ENCODE results near the gene ASB8. TPM values are rescaled to one million over a fixed set of nuclear protein-coding genes. Genes with fewer than 3 reads are reported as not detected.

Gene ASB8, protein sequence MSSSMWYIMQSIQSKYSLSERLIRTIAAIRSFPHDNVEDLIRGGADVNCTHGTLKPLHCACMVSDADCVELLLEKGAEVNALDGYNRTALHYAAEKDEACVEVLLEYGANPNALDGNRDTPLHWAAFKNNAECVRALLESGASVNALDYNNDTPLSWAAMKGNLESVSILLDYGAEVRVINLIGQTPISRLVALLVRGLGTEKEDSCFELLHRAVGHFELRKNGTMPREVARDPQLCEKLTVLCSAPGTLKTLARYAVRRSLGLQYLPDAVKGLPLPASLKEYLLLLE
- total RNA-seq (100 to 1,000 TPM; 158 to 477 (median 228) TPM), polyA plus RNA-seq (100 to 1,000 TPM in 2 of 3 donors, 10 to 100 TPM in 1; 49.3 to 206 (median 155) TPM)
- long read RNA-seq, donor 1, transcript ASB8-206 (2 exons, 728 nt) = major isoform, 274 of 358 reads
- long read RNA-seq, donor 1, transcript ASB8-201 (4 exons, 2,615 nt) = minor isoform, 29 of 358 reads
- long read RNA-seq, donor 1, transcript ASB8-205 (4 exons, 2,610 nt) = minor isoform, 8 of 358 reads
- long read RNA-seq, donor 1, transcript ASB8-207 (5 exons, 923 nt) = minor isoform, 6 of 358 reads
- long read RNA-seq, donor 1, partial matches to known transcripts = 15 of 358 reads
- long read RNA-seq, donor 1, other reads (novel, unspliced or antisense) = 20 of 358 reads
- long read RNA-seq, donor 2, transcript ASB8-207 (5 exons, 923 nt) = minor isoform, 59 of 289 reads
- long read RNA-seq, donor 2, transcript ASB8-206 (2 exons, 728 nt) = minor isoform, 41 of 289 reads
- long read RNA-seq, donor 2, transcript ASB8-201 (4 exons, 2,615 nt) = major isoform, 76 of 289 reads
- long read RNA-seq, donor 2, transcript ASB8-202 (5 exons, 657 nt) = minor isoform, 29 of 289 reads
- long read RNA-seq, donor 2, partial matches to known transcripts = 15 of 289 reads
- long read RNA-seq, donor 2, other reads (novel, unspliced or antisense) = 35 of 289 reads

DNA sequence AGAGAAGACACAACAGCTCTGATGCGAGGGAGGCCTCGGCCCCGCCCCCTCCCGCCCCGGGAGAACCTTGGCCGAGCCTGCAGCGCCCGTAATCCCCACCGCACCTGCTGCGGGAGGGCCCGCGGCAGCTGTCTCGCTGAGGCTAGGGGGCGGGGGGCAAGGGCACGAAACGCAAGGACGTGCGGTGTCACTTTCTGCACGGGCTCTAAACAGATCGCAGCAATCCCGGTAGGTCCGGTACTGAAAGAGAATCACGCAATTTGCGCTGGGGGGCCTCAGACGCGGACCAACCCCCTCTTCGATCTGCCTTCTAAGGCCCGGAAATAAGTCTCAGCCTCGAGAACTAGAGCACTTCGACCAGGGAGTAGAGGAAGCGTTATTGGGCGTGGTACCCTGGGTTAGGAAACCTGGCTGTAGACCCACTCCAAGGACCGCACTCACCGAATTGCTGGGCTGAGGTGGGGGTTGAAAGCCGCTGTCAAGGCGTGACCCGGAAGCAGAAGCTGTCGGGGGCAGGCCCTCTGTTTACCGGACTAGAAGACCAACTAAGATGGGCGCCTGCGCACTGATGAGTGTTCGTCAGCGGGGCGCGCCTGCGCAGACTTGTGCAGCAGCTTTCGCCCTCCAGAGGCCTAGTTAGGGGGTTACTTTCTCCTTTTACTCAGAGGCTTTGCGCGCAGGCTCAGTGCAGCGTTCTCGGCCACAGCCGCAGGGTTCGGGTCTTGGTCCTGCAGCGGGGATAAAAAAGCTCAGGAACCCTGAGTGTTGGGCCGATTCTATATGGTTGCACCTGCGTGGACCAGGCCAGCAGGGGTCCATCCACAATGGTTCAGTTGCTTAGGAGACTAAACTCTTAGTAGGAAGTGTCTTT, at the start of gene ASB8:
TSS of gene ASB8 (minus strand) at position 498 of the 871 bp plus-strand sequence. CDS start 4,019 bp downstream, outside the sequence.
- 0% methylated on average over 54 to 56 of the region's 56 CpGs for WGBS, 3 donors
- DNase-seq (peak; percentile 99 to 100), ATAC-seq (peak; percentile 86 to 91 (median 90))
- Histone ChIP-seq H3K4me1 (peaks cover 62% of the 10 kb centered on the region), H3K9me3 (no peaks in the 10 kb centered on the region), H3K36me3 (ENCODE audit: insufficient read depth in 1 of 2, low read depth in 1 of 2) (peaks cover 0 to 20% of the 10 kb centered on the region in 2 donors), H3K27ac (peak within 1 kb of the TSS; percentile 97), H3K27me3 (ENCODE audit: insufficient read depth in 3 of 3, low read length in 2 of 3) (no peaks in the 10 kb centered on the region), H3K4me3 (peak within 1 kb of the TSS; percentile 87)
- intact Hi-C loops (cut with DNase I) = loop anchor here in 1 of 2 donors (2.0 kb wide), 1 partner anchor 30 kb away; no protein-coding TSS in a partner anchor
- TF ChIP-seq, protein P1, sequence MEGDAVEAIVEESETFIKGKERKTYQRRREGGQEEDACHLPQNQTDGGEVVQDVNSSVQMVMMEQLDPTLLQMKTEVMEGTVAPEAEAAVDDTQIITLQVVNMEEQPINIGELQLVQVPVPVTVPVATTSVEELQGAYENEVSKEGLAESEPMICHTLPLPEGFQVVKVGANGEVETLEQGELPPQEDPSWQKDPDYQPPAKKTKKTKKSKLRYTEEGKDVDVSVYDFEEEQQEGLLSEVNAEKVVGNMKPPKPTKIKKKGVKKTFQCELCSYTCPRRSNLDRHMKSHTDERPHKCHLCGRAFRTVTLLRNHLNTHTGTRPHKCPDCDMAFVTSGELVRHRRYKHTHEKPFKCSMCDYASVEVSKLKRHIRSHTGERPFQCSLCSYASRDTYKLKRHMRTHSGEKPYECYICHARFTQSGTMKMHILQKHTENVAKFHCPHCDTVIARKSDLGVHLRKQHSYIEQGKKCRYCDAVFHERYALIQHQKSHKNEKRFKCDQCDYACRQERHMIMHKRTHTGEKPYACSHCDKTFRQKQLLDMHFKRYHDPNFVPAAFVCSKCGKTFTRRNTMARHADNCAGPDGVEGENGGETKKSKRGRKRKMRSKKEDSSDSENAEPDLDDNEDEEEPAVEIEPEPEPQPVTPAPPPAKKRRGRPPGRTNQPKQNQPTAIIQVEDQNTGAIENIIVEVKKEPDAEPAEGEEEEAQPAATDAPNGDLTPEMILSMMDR (IDR thresholded peaks at IDR 0.05) = peak; percentile 55

DNA sequence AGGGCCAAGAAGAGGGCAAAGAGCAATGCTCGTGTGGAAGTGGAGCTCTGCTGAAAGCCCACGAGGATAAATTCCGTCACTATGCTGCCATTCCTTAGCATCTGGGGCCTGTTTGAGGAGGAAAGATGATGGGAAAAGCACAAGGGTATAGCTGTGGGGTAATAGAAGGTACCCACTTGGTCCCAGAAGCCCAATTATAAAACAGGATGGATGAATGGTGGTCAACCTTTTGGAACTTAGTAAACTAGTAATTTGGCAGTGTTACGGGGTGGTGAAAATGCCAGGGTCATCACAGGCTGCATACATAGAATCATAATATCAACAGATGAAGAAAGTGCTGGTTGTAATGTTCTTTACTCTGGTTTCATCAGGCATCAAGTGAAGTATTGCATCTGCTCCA, 45.9 kb upstream of the ASB8 start, which contains the start of gene OR10AD1:
TSS of gene OR10AD1 (minus strand) at position 101 of the 400 bp plus-strand sequence. CDS start at position 101, 0 bp downstream.
- WGBS, 3 donors = 71 to 85% (median 79%) methylated on average over 4 of the region's 4 CpGs
- intact Hi-C loops (cut with DNase I) = no loop called here
- no peak for DNase-seq

DNA sequence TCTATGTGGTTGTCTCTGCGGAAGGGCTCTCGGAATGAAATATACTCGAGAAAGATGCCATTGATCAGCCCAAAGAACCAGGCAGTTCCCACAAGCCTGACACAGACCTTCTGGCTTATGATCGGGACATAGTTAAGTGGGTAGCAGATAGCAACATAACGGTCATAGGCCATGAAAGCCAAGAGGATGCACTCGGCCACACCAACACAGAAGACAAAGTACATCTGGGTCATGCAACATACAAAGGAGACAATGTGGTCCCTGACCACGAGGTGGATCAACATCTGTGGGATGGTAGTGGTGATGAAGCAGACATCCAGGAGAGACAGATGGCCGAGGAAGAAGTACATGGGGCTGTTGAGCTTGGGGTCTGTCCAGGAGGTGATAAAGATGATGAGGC, 45.5 kb upstream of the ASB8 start:
- ATAC-seq = no peak
- Histone ChIP-seq H3K4me1 (peaks cover 17% of the 10 kb centered on the region), H3K27me3 (ENCODE audit: insufficient read depth in 3 of 3, low read length in 2 of 3) (no peaks in the 10 kb centered on the region), H3K36me3 (ENCODE audit: insufficient read depth in 1 of 2, low read depth in 1 of 2) (peaks cover 4 to 25% of the 10 kb centered on the region in 2 donors), H3K4me3 (no peak overlapping the region), H3K27ac (no peak overlapping the region), H3K9me3 (peaks cover 8% of the 10 kb centered on the region)
- DNase-seq = no peak
- intact Hi-C loops (cut with DNase I) = no loop called here
- WGBS, 3 donors = 88 to 90% (median 89%) methylated on average over 8 of the region's 8 CpGs
- TF ChIP-seq, protein P1 (IDR thresholded peaks at IDR 0.05) = no peak

More for the DNA sequence above, 45.9 kb upstream of the ASB8 start, which contains the start of gene OR10AD1:
- no peak within 1 kb of the TSS for H3K4me3 ChIP-seq
- TF ChIP-seq, protein P1 (IDR thresholded peaks at IDR 0.05) = no peak
- H3K27me3 ChIP-seq (ENCODE audit: insufficient read depth in 3 of 3, low read length in 2 of 3) = no peaks in the 10 kb centered on the region
- H3K36me3 ChIP-seq (ENCODE audit: insufficient read depth in 1 of 2, low read depth in 1 of 2) = peaks cover 4 to 25% of the 10 kb centered on the region in 2 donors
- peaks cover 8% of the 10 kb centered on the region for H3K9me3 ChIP-seq
- no peak within 1 kb of the TSS for H3K27ac ChIP-seq
- ATAC-seq = no peak
- peaks cover 17% of the 10 kb centered on the region for H3K4me1 ChIP-seq

DNA sequence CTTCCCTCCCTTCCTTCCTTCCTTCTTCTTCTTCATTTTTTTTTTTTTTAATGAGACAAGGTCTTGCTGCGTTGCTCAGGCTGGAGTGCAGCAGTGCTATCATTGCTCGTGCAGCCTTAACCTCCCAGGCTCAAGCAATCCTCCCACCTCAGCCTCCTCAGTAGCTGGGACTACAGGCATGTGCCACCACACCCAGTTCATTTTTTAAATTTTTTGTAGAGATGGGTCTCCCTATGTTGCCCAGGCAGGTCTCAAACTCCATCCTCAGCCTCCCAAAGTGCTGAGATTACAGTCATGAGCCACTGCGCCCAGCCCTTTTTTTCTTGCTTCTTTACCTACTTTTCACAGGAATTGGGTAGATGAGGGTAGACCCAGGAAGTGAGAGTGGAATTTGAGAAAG, 44.2 kb upstream of the ASB8 start:
- no peak for ATAC-seq

More for the DNA sequence above, 44.2 kb upstream of the ASB8 start:
- intact Hi-C loops (cut with DNase I) = no loop called here
- Histone ChIP-seq H3K4me3 (no peak overlapping the region), H3K4me1 (peaks cover 25% of the 10 kb centered on the region), H3K27ac (no peak overlapping the region), H3K36me3 (ENCODE audit: insufficient read depth in 1 of 2, low read depth in 1 of 2) (peaks cover 4 to 25% of the 10 kb centered on the region in 2 donors), H3K9me3 (no peaks in the 10 kb centered on the region), H3K27me3 (ENCODE audit: insufficient read depth in 3 of 3, low read length in 2 of 3) (no peaks in the 10 kb centered on the region)
- no peak for DNase-seq
- WGBS, 3 donors = 92 to 95% (median 93%) methylated on average over 3 of the region's 3 CpGs
- TF ChIP-seq, protein P1 (IDR thresholded peaks at IDR 0.05) = no peak
